HEK293T (cell line): ENCODE measurements around the gene CIT.

Experiments used
- CTCF ChIA-PET: fragments of 350-600 bp; formaldehyde crosslinking; extraction: SDS; loops from one replicate; lab custom pipeline; 2021; ENCODE audit warnings: antibody characterized with exemption, inconsistent platforms; lab: Yijun Ruan, JAX
- POLR2A ChIA-PET: fragments of 350-600 bp; formaldehyde crosslinking; extraction: SDS; loops from one replicate; lab custom pipeline; 2020; ENCODE audit warnings: antibody characterized with exemption, inconsistent platforms; lab: Yijun Ruan, JAX
- DNase-seq: peaks from one replicate; pipeline ENCODE4 v3.0.0; 2012; ENCODE audit warnings: mixed read lengths; ENCODE audit errors: extremely low spot score
- ARNT ChIP-seq: fragments of 450-650 bp; IDR thresholded peaks from 2 replicates; pipeline ENCODE4 v1.6.1; 2017; ENCODE audit warnings: mild to moderate bottlenecking
- BHLHE40 ChIP-seq: fragments of 450-650 bp; IDR thresholded peaks from 2 replicates; pipeline ENCODE4 v1.6.1; 2016; ENCODE audit warnings: mild to moderate bottlenecking, moderate library complexity, borderline replicate concordance
- CTBP1 ChIP-seq: fragments of 450-650 bp; IDR thresholded peaks from 2 replicates; pipeline ENCODE4 v1.6.1; 2016; ENCODE audit warnings: borderline replicate concordance
- ELF4 ChIP-seq: fragments of 450-650 bp; IDR thresholded peaks from 2 replicates; pipeline ENCODE4 v1.6.1; 2017; ENCODE audit warnings: antibody characterized with exemption
- FOXA1 ChIP-seq: fragments of 450-650 bp; IDR thresholded peaks from 2 replicates; pipeline ENCODE4 v1.6.1; 2016; ENCODE audit warnings: mild to moderate bottlenecking
- FOXK2 ChIP-seq: fragments of 450-650 bp; IDR thresholded peaks from 2 replicates; pipeline ENCODE4 v1.6.1; 2016; ENCODE audit warnings: mild to moderate bottlenecking
- FOXM1 ChIP-seq: fragments of 450-650 bp; IDR thresholded peaks from 2 replicates; pipeline ENCODE4 v1.6.1; 2017; ENCODE audit warnings: mild to moderate bottlenecking, borderline replicate concordance
- HDGF ChIP-seq: fragments of 450-650 bp; IDR thresholded peaks from 2 replicates; pipeline ENCODE4 v1.6.1; 2017; ENCODE audit warnings: antibody characterized with exemption, borderline replicate concordance
- L3MBTL2 ChIP-seq: fragments of 450-650 bp; conservative IDR thresholded peaks from 2 replicates; pipeline ENCODE4 v1.6.1; 2016; ENCODE audit warnings: mild to moderate bottlenecking
- LEF1 ChIP-seq: fragments of 450-650 bp; IDR thresholded peaks from 2 replicates; pipeline ENCODE4 v1.6.1; 2017; ENCODE audit warnings: mild to moderate bottlenecking, borderline replicate concordance
- NFRKB ChIP-seq: fragments of 450-650 bp; IDR thresholded peaks from 2 replicates; pipeline ENCODE4 v1.6.1; 2016; ENCODE audit warnings: mild to moderate bottlenecking, moderate library complexity
- SP1 ChIP-seq: fragments of 450-650 bp; IDR thresholded peaks from 2 replicates; pipeline ENCODE4 v1.6.1; 2017
- SUZ12 ChIP-seq: fragments of 450-650 bp; IDR thresholded peaks from 2 replicates; pipeline ENCODE4 v1.6.1; 2016; ENCODE audit warnings: mild to moderate bottlenecking
- TARDBP ChIP-seq: fragments of 450-650 bp; IDR thresholded peaks from 2 replicates; pipeline ENCODE4 v1.6.1; 2016
- ZNF384 ChIP-seq: fragments of 450-650 bp; IDR thresholded peaks from 2 replicates; pipeline ENCODE4 v1.6.1; 2016
- TF ChIP-seq, protein P1 (sequence below): fragments of 450-650 bp; IDR thresholded peaks from 2 replicates; pipeline ENCODE4 v1.6.1; 2016

The CIT gene

DNA sequence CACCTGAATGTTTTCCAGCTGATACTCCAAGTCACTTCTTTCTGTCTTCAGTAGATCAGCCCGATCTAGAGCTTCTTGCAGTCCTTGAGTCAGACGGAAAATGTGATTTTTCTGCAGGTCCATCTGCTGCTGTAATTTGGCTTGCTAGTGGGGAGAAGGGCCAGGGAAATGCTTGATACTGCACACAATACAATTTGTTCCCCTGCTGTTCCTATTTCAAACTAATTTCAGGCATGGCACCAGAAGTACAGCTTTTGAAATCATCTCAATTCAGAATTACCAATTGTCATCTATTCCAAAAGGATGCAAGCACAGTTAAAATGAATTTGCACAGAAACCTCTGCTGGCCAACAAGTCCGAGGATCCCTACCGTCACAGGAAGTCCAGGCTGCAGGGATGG, 155.8 kb downstream of the CIT start:
- TF ChIP-seq L3MBTL2 (no peak), BHLHE40 (no peak), ARNT (no peak), TARDBP (no peak), SUZ12 (no peak)
- no peak for DNase-seq
- CTCF ChIA-PET = no interaction called here
- POLR2A ChIA-PET = no interaction called here

DNA sequence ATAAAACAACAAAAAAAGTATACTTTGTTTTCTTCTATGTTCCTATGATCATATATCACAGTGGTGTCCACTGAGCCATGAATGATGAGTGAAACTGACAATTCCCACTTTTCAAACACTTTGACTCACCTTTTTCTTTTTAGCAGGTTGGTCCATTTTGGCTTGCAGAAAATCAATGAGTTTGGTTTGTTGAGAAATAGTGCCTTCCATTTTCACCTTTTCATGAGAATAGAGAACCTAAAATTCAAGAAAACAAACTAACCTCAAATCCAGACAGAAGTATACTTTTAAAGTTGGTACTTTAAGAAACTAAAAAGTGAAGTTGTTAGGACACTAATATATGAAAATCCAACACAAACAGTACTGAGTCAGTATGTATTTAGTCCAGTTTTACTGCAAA, 156.8 kb downstream of the CIT start:
- TF ChIP-seq, protein P1, sequence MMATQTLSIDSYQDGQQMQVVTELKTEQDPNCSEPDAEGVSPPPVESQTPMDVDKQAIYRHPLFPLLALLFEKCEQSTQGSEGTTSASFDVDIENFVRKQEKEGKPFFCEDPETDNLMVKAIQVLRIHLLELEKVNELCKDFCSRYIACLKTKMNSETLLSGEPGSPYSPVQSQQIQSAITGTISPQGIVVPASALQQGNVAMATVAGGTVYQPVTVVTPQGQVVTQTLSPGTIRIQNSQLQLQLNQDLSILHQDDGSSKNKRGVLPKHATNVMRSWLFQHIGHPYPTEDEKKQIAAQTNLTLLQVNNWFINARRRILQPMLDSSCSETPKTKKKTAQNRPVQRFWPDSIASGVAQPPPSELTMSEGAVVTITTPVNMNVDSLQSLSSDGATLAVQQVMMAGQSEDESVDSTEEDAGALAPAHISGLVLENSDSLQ = no peak
- TF ChIP-seq LEF1 = no peak
- TF ChIP-seq SUZ12 = no peak
- ChIA-PET CTCF (no interaction called here), POLR2A (no interaction called here)
- DNase-seq = no peak

DNA sequence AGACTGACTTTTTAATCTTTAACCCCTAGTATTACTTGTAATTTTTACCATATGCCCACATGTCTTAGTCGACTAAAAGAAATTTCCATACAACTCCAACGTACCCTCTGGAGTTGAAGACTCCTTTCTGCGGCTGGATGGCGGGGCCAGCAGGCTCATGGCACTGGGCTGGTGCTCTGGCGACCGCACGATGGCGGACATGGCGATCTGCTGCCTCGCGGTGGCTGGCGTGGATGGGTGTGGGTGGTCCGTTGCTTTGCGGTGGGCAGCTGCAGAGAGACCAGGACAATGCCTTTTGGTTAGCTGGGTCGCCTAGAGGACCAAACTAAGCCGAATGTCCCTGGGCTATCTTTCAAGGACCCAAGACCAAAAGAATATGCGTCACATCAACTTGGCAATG, 159.0 kb downstream of the CIT start:
- no peak for DNase-seq
- TF ChIP-seq LEF1 = no peak
- no peak for TF ChIP-seq FOXM1
- TF ChIP-seq BHLHE40 = no peak
- TF ChIP-seq FOXK2 = no peak
- no peak for TF ChIP-seq L3MBTL2
- TF ChIP-seq ELF4 = no peak
- TF ChIP-seq, protein P1 = no peak
- TF ChIP-seq ZNF384 = no peak
- no peak for TF ChIP-seq NFRKB
- ChIA-PET CTCF (no interaction called here), POLR2A (no interaction called here)

GRCh38 chr12:119715268-119715620, 161.9 kb downstream of the CIT start:
- TF ChIP-seq FOXA1 (no peak), TARDBP (no peak), LEF1 (no peak), HDGF (no peak), CTBP1 (no peak), NFRKB (no peak), ZNF384 (no peak), BHLHE40 (no peak), FOXM1 (no peak), ELF4 (no peak), L3MBTL2 (no peak), ARNT (no peak), SP1 (no peak), FOXK2 (no peak), SUZ12 (no peak)
- TF ChIP-seq, protein P1 = no peak
- CTCF ChIA-PET = no interaction called here
- no peak for DNase-seq
- POLR2A ChIA-PET = no interaction called here

DNA sequence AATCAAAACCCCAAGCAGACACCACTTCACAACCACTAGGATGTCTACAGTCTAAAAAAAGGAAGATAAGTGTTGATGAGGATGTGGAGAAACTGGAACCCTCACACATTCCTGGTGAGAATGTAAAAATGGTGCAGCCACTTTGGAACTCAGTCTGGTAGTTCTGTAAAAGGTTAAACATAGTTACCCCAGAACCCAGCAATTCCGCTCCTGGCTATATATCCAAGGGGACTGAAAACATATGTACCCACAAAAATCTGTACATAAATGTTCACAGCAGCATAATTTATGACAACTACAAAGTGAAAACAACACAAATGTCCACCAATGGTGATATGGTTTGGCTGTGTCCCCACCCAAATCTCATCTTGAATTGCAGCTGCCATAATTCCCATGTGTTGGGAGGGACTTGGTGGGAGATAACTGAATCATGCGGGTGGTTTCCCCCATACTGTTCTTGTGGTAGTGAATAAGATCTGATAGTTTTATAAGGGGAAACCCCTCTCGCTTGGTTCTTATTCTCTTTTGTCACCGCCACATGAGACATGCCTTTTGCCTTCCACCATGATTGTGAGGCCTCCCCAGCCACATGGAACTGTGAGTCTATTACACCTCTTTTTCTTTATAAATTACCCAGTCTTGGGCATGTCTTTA, 162.4 kb downstream of the CIT start:
- DNase-seq = no peak
- ChIA-PET POLR2A (no interaction called here), CTCF (no interaction called here)

DNA sequence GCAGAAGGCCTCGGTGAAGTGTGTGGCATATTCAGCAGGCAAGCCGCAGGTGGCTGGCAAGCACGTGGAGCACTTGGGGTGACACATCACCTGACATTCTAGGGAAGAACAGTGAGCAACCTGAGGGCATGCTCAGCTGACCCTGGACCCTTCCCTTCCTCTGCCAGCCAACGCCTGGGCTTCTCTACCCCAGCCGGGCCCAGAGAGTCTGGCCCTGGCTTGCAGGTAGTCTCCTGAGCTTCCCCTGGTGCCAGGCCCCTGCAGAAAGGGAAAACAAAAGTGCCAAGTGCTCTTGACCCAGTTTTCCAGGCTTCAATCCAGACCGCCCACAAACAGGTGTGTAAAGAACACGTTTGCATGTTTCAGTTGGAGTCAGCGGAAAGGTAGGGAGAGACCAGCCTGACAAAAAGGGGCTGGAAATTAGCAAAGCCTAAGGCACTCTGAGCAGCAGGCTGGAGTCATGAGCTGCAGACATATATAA, 163.5 kb downstream of the CIT start:
- ChIA-PET POLR2A (no interaction called here), CTCF (no interaction called here)
- TF ChIP-seq SP1 (no peak), ARNT (no peak), ELF4 (no peak), ZNF384 (no peak), FOXK2 (no peak), SUZ12 (no peak), TARDBP (no peak), BHLHE40 (no peak), L3MBTL2 (no peak), CTBP1 (no peak), LEF1 (no peak), FOXA1 (no peak), FOXM1 (no peak), NFRKB (no peak)
- TF ChIP-seq, protein P1 = no peak
- no peak for DNase-seq

More for the DNA sequence above, 162.4 kb downstream of the CIT start:
- TF ChIP-seq LEF1 (no peak), FOXM1 (no peak), ELF4 (no peak), ZNF384 (no peak), SP1 (no peak), TARDBP (no peak), HDGF (no peak), L3MBTL2 (no peak), FOXA1 (no peak), BHLHE40 (no peak), FOXK2 (no peak), NFRKB (no peak), SUZ12 (no peak), CTBP1 (no peak), ARNT (no peak)
- TF ChIP-seq, protein P1 = no peak
